Heart left ventricle (tissue), 13 donors: ENCODE results near the gene TTC6.

Experiments used
- CTCF ChIP-seq, 12 donors: fragments of 200-600 bp; sonication (generic) in 4 of 12; IDR thresholded peaks; one replicate each; pipeline versions ENCODE4 v1.5.0 to v1.8.0; 2018 to 2022; ENCODE audit warnings: antibody characterized with exemption in 12 of 12, mild to moderate bottlenecking in 5 of 12
- POLR2A ChIP-seq, 2 donors: fragments of 450-650 bp; IDR thresholded peaks; one replicate each; pipeline ENCODE4 v1.6.1; 2017; ENCODE audit warnings: antibody characterized with exemption in 2 of 2, mild to moderate bottlenecking in 2 of 2, moderate library complexity in 2 of 2
- donor health status: ischemic (EF 13 %, LVEDD 7.1; RV severe dilation, severe dysfunction).
- donor health status: DM: no; HTN: yes; CAD: no.
- donor health status: DM: no; HTN: no; CAD: no.
- donor health status: ischemic (EF 25% LVEDD 6.9; RV normal size, moderate dysfunction).
- donor health status: ischemic (EF 25% LVEDD 5.7; RV mildly dilated, moderate dysfunction).
- donor health status: ischemic (EF 35%, LVEDD 5.7; RV mildly dilated, moderate dysfunction).
- donor health status: nonischemic (EF 11% LVEDD 7.7; RV severe dilation, severe dysfunction).
- donor health status: DM: yes; HTN: yes; CAD: no.
- donor health status: PGD.
- donor health status: ischemic (EF 29% LVEDD 5.4; RV normal size, mild dysfunction).
- donor health status: nonischemic (EF 23%, LVEDD 6.1; RV moderate dilation, normal function).

DNA sequence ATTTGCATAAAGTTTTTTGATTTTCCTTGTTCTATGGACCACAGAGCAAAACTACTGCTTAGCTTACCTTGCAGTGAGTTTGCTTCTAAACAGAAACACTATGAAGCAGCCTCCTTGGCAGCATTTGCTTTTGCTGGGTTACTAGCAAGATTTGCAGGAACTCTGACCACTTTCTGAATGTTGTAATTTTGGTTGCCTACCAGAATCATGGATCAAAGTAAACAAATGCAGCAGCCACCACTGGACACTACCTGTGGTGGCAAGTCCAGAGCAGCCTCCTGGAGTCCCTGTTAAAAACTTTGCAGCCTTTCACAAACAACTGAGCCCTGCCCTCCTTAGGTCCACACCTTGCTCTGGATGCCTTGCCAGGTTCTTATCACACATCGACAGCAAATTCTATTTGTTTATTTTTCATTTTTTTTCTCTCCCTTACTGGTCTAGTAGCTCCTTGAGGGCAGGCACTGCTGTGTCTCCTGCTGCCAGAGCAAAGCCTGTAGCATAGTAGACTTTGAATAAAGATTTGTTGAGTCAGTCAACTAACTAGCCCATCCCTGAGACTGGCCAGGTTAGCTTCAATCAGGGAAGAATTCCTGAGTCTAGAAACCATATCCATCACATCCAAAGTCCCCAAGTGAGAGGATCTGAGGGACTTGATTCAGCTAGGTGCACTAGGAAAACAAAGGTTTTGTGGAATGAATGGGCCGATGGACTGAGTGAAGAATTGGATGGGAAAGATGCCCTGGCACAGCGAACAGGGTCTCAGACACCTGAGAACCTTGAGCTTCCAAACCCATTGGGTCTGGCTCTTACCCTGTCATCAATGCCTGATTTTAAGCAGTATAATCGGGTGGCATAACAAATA is 5.7 kb downstream of the TTC6 start:
- no peak for TF ChIP-seq CTCF (IDR thresholded peaks at IDR 0.05)
- no peak for TF ChIP-seq POLR2A (IDR thresholded peaks at IDR 0.05)
